Measurements from ENCODE around the gene MCTP1.

DNA sequence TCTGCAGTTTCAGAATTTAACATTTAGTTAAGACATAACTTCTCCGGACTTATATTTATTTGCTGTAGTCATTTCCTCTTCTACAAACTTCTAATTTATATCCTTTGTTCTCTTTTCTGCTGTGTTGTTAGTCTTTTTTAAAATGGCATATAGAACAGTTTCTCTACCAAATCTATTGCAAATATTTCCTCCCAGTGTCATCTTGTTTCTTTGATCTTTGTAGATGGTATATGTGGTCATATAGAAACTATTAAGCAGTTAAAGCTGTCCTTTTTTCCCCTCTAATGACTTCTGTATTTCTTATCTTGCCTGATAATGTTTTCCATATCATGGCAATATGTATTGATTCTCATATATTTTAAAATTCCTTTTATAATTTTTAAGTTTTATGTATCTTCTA, 264.5 kb downstream of the MCTP1 start:
- no peak for TF ChIP-seq CREB1 (CRISPR knock-in tag; IDR thresholded peaks at IDR 0.05)
- TF ChIP-seq ATF2 (CRISPR knock-in tag; IDR thresholded peaks at IDR 0.05; ENCODE audit: borderline replicate concordance, low read depth), result no peak
- TF ChIP-seq, protein P1, sequence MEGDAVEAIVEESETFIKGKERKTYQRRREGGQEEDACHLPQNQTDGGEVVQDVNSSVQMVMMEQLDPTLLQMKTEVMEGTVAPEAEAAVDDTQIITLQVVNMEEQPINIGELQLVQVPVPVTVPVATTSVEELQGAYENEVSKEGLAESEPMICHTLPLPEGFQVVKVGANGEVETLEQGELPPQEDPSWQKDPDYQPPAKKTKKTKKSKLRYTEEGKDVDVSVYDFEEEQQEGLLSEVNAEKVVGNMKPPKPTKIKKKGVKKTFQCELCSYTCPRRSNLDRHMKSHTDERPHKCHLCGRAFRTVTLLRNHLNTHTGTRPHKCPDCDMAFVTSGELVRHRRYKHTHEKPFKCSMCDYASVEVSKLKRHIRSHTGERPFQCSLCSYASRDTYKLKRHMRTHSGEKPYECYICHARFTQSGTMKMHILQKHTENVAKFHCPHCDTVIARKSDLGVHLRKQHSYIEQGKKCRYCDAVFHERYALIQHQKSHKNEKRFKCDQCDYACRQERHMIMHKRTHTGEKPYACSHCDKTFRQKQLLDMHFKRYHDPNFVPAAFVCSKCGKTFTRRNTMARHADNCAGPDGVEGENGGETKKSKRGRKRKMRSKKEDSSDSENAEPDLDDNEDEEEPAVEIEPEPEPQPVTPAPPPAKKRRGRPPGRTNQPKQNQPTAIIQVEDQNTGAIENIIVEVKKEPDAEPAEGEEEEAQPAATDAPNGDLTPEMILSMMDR (IDR thresholded peaks at IDR 0.05), result no peak
- TF ChIP-seq ZNF121 (CRISPR knock-in tag; IDR thresholded peaks at IDR 0.05), result no peak
- TF ChIP-seq NFE2L1 (CRISPR knock-in tag; IDR thresholded peaks at IDR 0.05), result no peak
- no peak for TF ChIP-seq ZNF263 (CRISPR knock-in tag; IDR thresholded peaks at IDR 0.05; ENCODE audit: low read depth)
- TF ChIP-seq EMX1 (CRISPR knock-in tag; IDR thresholded peaks at IDR 0.05), result no peak
- no peak for TF ChIP-seq AFF4 (CRISPR knock-in tag; IDR thresholded peaks at IDR 0.05; ENCODE audit: borderline replicate concordance)
- no peak for TF ChIP-seq MYBL2 (CRISPR knock-in tag; IDR thresholded peaks at IDR 0.05)
- no peak for TF ChIP-seq MXD4 (CRISPR knock-in tag; IDR thresholded peaks at IDR 0.05; ENCODE audit: borderline replicate concordance)
- TF ChIP-seq CREM (CRISPR knock-in tag; IDR thresholded peaks at IDR 0.05), result no peak
- no peak for TF ChIP-seq CDX4 (CRISPR knock-in tag; IDR thresholded peaks at IDR 0.05; ENCODE audit: borderline replicate concordance)
- TF ChIP-seq ETV6 (CRISPR knock-in tag; IDR thresholded peaks at IDR 0.05), result no peak
- TF ChIP-seq, protein P2, sequence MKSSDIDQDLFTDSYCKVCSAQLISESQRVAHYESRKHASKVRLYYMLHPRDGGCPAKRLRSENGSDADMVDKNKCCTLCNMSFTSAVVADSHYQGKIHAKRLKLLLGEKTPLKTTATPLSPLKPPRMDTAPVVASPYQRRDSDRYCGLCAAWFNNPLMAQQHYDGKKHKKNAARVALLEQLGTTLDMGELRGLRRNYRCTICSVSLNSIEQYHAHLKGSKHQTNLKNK (CRISPR knock-in tag; IDR thresholded peaks at IDR 0.05), result no peak

Data from WTC11 (cell line).